Stimulated activated naive CD8-positive, alpha-beta T cell treated with anti-CD3 and anti-CD28 coated beads, Interleukin-15, Interleukin-2, amounts not matched to agents 100 ng/mL and 50 ng/mL, for 24 hours (primary cell): Measurements from ENCODE around the gene HEG1.
"Not testable (repeated sequence)": the region's sequence is repeated elsewhere in the genome, so short reads cannot be mapped to it uniquely, and the experiment has no call there.

Experiments used
- H3K27ac Mint-ChIP-seq: one replicate; pipeline ENCODE4 v1.8.0; 2021; ENCODE audit warnings: mild to moderate bottlenecking, mixed read lengths
- H3K27me3 Mint-ChIP-seq: one replicate; pipeline ENCODE4 v1.8.0; 2021; ENCODE audit warnings: mixed read lengths
- H3K36me3 Mint-ChIP-seq: one replicate; pipeline ENCODE4 v1.8.0; 2021; ENCODE audit warnings: low read depth, mixed read lengths
- H3K4me1 Mint-ChIP-seq: one replicate; pipeline ENCODE4 v1.8.0; 2021; ENCODE audit warnings: low read depth, mixed read lengths
- H3K4me3 Mint-ChIP-seq: one replicate; pipeline ENCODE4 v1.8.0; 2021; ENCODE audit warnings: mild to moderate bottlenecking, mixed read lengths
- H3K9me3 Mint-ChIP-seq: one replicate; pipeline ENCODE4 v1.8.0; 2021; ENCODE audit warnings: mixed read lengths

Gene HEG1

DNA sequence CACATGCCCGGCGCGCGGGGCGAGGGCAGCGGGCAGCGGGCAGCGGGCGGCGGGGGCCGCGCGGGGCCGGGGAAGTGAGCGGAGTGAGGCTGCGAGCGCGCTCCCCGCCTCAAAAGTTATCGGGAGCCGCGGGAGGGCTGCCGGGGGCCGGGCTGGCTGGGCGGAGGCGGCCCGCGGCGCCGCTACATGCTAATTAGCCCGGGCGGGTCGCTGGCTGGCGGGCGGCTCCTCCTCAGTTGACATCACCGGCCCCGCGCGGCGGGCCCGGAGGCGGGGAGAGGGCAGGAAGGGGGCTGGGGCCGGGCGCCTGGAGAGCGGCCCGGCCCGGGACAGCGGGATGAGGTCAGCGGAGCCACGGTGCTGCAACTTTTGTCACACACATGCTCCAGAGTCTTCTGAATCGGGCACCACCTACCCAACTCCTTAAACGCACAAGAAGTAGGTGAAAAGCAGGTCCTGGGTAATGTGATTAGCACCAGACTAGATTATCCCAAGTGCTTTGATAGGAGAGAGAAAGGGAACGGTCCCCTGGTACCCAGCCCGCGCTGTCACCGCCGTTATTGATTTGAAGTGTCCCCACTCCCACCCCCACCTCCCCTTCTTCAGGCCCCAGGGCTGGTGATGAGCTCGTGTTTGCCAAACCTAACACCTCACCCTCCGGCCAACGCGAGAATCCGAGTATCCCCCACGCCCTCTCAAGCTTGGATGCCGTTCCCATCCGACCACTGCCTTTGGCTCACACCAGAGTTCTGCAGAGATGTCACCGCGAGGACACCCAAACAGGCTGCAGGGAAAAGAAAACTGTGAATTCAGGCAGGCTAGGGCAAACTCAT is at the start of gene HEG1:
Gene HEG1 (minus strand): TSS at position 85 of the 833 bp plus-strand sequence. CDS start 107 bp downstream, outside the sequence.
- no peaks in the 10 kb centered on the region for H3K36me3 Mint-ChIP-seq
- H3K27ac Mint-ChIP-seq = peak within 1 kb of the TSS; percentile 90
- H3K4me1 Mint-ChIP-seq = peaks cover 44% of the 10 kb centered on the region
- no peaks in the 10 kb centered on the region for H3K9me3 Mint-ChIP-seq
- H3K4me3 Mint-ChIP-seq = peak within 1 kb of the TSS; percentile 95
- H3K27me3 Mint-ChIP-seq = peaks cover 12% of the 10 kb centered on the region

- peaks cover 29% of the 10 kb centered on the region for H3K4me1 Mint-ChIP-seq
- H3K9me3 Mint-ChIP-seq = peaks cover 8% of the 10 kb centered on the region
- no peak overlapping the region for H3K4me3 Mint-ChIP-seq
- no peak overlapping the region for H3K27ac Mint-ChIP-seq
- peaks cover 23% of the 10 kb centered on the region for H3K27me3 Mint-ChIP-seq
- H3K36me3 Mint-ChIP-seq = peaks cover 4% of the 10 kb centered on the region
Measured at GRCh38 chr3:125105116-125105515, 49.3 kb upstream of the HEG1 start.

DNA sequence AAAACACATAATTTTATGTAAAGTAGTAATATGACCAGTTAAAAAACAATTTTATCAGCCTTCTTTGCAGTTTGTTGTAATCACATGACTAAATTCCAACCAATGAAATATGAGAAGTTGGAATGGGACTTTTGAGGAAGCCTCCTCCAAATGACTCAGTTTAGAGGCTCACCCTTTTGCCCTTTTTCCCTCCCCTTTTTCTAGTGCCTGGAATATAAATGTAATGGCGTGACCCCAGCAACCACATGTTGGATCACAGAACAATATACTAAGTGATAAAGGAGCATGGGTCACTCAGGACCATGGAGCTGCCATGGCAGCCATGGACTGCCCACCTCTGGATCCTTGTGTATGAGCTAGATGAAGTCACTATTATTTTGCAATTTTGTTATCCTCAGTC is 48.8 kb upstream of the HEG1 start:
- Mint-ChIP-seq H3K27me3 (peaks cover 27% of the 10 kb centered on the region), H3K36me3 (peaks cover 8% of the 10 kb centered on the region), H3K4me1 (peaks cover 24% of the 10 kb centered on the region), H3K27ac (no peak overlapping the region), H3K9me3 (peaks cover 12% of the 10 kb centered on the region), H3K4me3 (no peak overlapping the region)

DNA sequence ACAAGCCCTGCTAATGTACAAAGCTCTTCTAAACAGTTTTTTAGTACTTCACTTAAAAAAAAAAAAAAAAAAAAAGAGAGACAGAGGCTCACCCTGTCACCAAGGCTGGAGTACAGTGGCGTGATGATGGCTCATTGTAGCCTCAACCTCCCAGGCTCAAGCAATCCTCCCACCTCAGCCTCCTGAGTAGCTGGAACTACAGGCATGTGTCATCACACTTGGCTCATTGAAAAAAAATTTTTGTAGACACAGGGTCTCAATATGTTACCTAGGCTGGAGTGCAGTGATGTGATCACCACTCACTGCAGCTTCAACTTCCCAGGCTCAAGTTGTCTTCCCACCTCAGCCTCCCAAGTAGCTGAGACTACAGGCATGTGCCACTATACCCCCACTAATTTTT is 47.6 kb upstream of the HEG1 start:
- Mint-ChIP-seq H3K4me1 (peaks cover 12% of the 10 kb centered on the region), H3K4me3 (no peak overlapping the region)

GRCh38 chr3:125102470-125102869 is 46.7 kb upstream of the HEG1 start:
- H3K27ac Mint-ChIP-seq = no peak overlapping the region
- peaks cover 2% of the 10 kb centered on the region for H3K4me1 Mint-ChIP-seq
- H3K27me3 Mint-ChIP-seq = peaks cover 22% of the 10 kb centered on the region
- peaks cover 12% of the 10 kb centered on the region for H3K9me3 Mint-ChIP-seq
- H3K36me3 Mint-ChIP-seq = peaks cover 8% of the 10 kb centered on the region
- no peak overlapping the region for H3K4me3 Mint-ChIP-seq

More for the DNA sequence above, 47.6 kb upstream of the HEG1 start:
- peaks cover 22% of the 10 kb centered on the region for H3K27me3 Mint-ChIP-seq
- H3K9me3 Mint-ChIP-seq = peaks cover 12% of the 10 kb centered on the region
- H3K36me3 Mint-ChIP-seq = peaks cover 8% of the 10 kb centered on the region
- no peak overlapping the region for H3K27ac Mint-ChIP-seq

- peaks cover 12% of the 10 kb centered on the region for H3K27me3 Mint-ChIP-seq
- H3K36me3 Mint-ChIP-seq = peaks cover 4% of the 10 kb centered on the region
- H3K27ac Mint-ChIP-seq = no peak overlapping the region
- H3K4me3 Mint-ChIP-seq = no peak overlapping the region
- H3K9me3 Mint-ChIP-seq = peaks cover 4% of the 10 kb centered on the region
- no peaks in the 10 kb centered on the region for H3K4me1 Mint-ChIP-seq
Measured at GRCh38 chr3:125098611-125099291, 43.0 kb upstream of the HEG1 start.

GRCh38 chr3:125090649-125091048 is 34.9 kb upstream of the HEG1 start:
- H3K27me3 Mint-ChIP-seq = no peaks in the 10 kb centered on the region
- no peaks in the 10 kb centered on the region for H3K36me3 Mint-ChIP-seq
- no peak overlapping the region for H3K27ac Mint-ChIP-seq
- no peak overlapping the region for H3K4me3 Mint-ChIP-seq
- H3K9me3 Mint-ChIP-seq = peaks cover 4% of the 10 kb centered on the region
- H3K4me1 Mint-ChIP-seq = no peaks in the 10 kb centered on the region

GRCh38 chr3:125087768-125088391 is 32.1 kb upstream of the HEG1 start:
- H3K9me3 Mint-ChIP-seq = peaks cover 4% of the 10 kb centered on the region
- H3K27me3 Mint-ChIP-seq = no peaks in the 10 kb centered on the region
- H3K4me3 Mint-ChIP-seq = no peak overlapping the region
- no peaks in the 10 kb centered on the region for H3K36me3 Mint-ChIP-seq
- no peaks in the 10 kb centered on the region for H3K4me1 Mint-ChIP-seq
- no peak overlapping the region for H3K27ac Mint-ChIP-seq

- H3K27me3 Mint-ChIP-seq = no peaks in the 10 kb centered on the region
- no peak overlapping the region for H3K4me3 Mint-ChIP-seq
- H3K36me3 Mint-ChIP-seq = no peaks in the 10 kb centered on the region
- no peak overlapping the region for H3K27ac Mint-ChIP-seq
- no peaks in the 10 kb centered on the region for H3K9me3 Mint-ChIP-seq
- H3K4me1 Mint-ChIP-seq = no peaks in the 10 kb centered on the region
Measured at GRCh38 chr3:125085166-125085565, 29.4 kb upstream of the HEG1 start.

DNA sequence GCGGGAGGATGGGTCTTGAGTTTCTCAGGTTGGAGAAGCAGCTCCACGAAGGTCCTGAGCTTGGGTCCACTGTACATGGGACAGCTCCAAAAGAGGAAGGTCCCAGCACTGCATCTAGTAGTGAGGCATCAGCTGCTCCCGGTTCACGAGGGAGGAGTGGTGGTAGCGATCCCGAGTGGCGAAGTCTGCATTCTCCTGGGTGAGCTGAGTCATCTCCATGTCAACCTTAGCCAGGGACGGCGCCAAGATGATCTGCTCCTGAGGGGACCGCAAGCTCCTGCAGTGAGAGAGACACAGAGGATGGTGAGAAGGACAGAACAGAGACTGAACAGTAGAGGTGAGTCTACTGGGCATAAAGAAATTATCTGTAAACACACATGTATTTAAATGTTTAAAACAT is 28.0 kb upstream of the HEG1 start:
- H3K36me3 Mint-ChIP-seq = no peaks in the 10 kb centered on the region

DNA sequence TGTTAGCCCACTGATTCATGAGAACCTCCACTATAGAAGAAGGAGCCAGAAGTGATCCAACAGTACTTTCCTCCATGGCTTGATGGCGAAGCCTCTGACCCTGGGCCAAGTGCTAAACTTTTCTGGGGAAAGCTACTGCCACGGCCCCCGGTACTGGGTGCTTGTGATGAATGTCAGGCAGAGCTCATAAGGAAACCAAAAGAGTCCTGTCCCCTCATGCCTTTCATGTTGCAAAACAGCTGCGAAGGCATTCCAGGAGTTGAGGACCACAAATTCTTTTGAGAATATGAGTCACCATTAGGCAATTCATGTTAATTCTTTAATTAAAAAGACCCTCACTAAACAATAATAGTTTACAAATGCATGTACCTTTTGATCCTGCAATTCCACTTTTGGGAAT is 26.5 kb upstream of the HEG1 start:
- not testable (repeated sequence) for H3K9me3 Mint-ChIP-seq, H3K27me3 Mint-ChIP-seq

More for the DNA sequence above, 28.0 kb upstream of the HEG1 start:
- Mint-ChIP-seq H3K27ac (no peak overlapping the region), H3K27me3 (no peaks in the 10 kb centered on the region), H3K4me3 (no peak overlapping the region), H3K9me3 (no peaks in the 10 kb centered on the region), H3K4me1 (no peaks in the 10 kb centered on the region)

GRCh38 chr3:125080077-125080476 is 24.3 kb upstream of the HEG1 start:
- H3K27ac Mint-ChIP-seq = no peak overlapping the region
- H3K9me3 Mint-ChIP-seq = no peaks in the 10 kb centered on the region
- no peaks in the 10 kb centered on the region for H3K27me3 Mint-ChIP-seq

More for the DNA sequence above, 26.5 kb upstream of the HEG1 start:
- H3K27ac Mint-ChIP-seq, H3K4me3 Mint-ChIP-seq, H3K36me3 Mint-ChIP-seq, H3K4me1 Mint-ChIP-seq: not testable (repeated sequence)

GRCh38 chr3:125079675-125080045 is 23.9 kb upstream of the HEG1 start:
- Mint-ChIP-seq H3K27ac (no peak overlapping the region), H3K9me3 (no peaks in the 10 kb centered on the region), H3K27me3 (no peaks in the 10 kb centered on the region), H3K36me3 (no peaks in the 10 kb centered on the region), H3K4me3 (no peak overlapping the region), H3K4me1 (peaks cover 5% of the 10 kb centered on the region)

More at GRCh38 chr3:125080077-125080476, 24.3 kb upstream of the HEG1 start:
- H3K36me3 Mint-ChIP-seq = no peaks in the 10 kb centered on the region
- peaks cover 5% of the 10 kb centered on the region for H3K4me1 Mint-ChIP-seq
- no peak overlapping the region for H3K4me3 Mint-ChIP-seq

GRCh38 chr3:125078951-125079674 is 23.3 kb upstream of the HEG1 start:
- H3K27me3 Mint-ChIP-seq = no peaks in the 10 kb centered on the region
- no peaks in the 10 kb centered on the region for H3K9me3 Mint-ChIP-seq
- H3K4me3 Mint-ChIP-seq = no peak overlapping the region
- peaks cover 5% of the 10 kb centered on the region for H3K4me1 Mint-ChIP-seq
- no peak overlapping the region for H3K27ac Mint-ChIP-seq
- H3K36me3 Mint-ChIP-seq = no peaks in the 10 kb centered on the region
